Ishikawa (cell line): ENCODE results near the gene BMX.

Source experiments
- CREB1 ChIP-seq: IDR thresholded peaks from 2 replicates; pipeline ENCODE4 v1.6.1; 2012; ENCODE audit warnings: low read depth
- EP300 ChIP-seq: IDR thresholded peaks from 2 replicates; pipeline ENCODE4 v1.6.1; 2012; ENCODE audit warnings: borderline replicate concordance
- NFIC ChIP-seq: IDR thresholded peaks from 2 replicates; pipeline ENCODE4 v1.6.1; 2012
- RAD21 ChIP-seq: IDR thresholded peaks from 2 replicates; pipeline ENCODE4 v1.6.1; 2012; ENCODE audit warnings: low read depth
- TCF12 ChIP-seq: IDR thresholded peaks from 2 replicates; pipeline ENCODE4 v1.6.1; 2012; ENCODE audit warnings: low read depth
- TEAD4 ChIP-seq: IDR thresholded peaks from 2 replicates; pipeline ENCODE4 v1.6.1; 2012
- YY1 ChIP-seq: IDR thresholded peaks from 2 replicates; pipeline ENCODE4 v1.6.1; 2012; ENCODE audit warnings: low read depth
- TF ChIP-seq, protein P1 (sequence below): IDR thresholded peaks from 2 replicates; pipeline ENCODE4 v1.6.1; 2012; ENCODE audit warnings: low read depth, mild to moderate bottlenecking
- TF ChIP-seq, protein P2 (sequence below): IDR thresholded peaks from 2 replicates; pipeline ENCODE4 v1.6.1; 2012
- TF ChIP-seq, protein P3 (sequence below): IDR thresholded peaks from 2 replicates; pipeline ENCODE4 v1.6.1; 2012

DNA sequence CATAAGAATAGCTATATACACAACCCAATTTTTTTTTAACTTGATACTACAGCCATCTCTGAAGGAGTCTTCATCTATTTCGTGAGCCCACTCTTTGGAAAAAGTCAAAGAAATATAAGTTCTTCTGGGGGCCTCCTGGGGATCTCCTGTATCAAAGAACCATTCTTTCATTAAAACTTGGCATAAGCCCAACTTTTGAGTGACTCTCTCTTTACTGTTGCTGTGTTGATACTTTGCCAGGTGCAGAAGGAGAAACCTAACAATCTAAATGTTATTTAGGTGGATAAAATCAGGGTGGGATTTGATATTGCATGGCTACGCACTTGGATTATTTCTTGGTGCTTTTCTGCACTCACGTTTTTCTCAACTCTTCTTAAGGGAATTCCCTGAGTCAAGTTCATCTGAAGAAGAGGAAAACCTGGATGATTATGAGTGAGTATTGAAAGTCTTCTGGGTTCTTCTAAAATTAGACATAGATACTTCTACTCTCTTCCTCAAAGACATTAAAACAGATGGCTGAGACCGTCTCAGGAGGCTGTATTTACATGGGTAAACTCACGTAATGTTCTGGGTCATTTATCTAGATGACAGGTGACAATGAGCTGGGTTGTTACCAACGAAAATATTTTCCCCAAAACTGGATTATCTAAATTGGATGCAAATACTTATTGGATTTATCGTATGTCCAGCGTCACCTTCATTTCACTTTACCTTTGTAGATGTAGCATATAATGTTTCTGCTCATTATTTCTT, 25.2 kb downstream of the BMX start:
- TF ChIP-seq, protein P1, sequence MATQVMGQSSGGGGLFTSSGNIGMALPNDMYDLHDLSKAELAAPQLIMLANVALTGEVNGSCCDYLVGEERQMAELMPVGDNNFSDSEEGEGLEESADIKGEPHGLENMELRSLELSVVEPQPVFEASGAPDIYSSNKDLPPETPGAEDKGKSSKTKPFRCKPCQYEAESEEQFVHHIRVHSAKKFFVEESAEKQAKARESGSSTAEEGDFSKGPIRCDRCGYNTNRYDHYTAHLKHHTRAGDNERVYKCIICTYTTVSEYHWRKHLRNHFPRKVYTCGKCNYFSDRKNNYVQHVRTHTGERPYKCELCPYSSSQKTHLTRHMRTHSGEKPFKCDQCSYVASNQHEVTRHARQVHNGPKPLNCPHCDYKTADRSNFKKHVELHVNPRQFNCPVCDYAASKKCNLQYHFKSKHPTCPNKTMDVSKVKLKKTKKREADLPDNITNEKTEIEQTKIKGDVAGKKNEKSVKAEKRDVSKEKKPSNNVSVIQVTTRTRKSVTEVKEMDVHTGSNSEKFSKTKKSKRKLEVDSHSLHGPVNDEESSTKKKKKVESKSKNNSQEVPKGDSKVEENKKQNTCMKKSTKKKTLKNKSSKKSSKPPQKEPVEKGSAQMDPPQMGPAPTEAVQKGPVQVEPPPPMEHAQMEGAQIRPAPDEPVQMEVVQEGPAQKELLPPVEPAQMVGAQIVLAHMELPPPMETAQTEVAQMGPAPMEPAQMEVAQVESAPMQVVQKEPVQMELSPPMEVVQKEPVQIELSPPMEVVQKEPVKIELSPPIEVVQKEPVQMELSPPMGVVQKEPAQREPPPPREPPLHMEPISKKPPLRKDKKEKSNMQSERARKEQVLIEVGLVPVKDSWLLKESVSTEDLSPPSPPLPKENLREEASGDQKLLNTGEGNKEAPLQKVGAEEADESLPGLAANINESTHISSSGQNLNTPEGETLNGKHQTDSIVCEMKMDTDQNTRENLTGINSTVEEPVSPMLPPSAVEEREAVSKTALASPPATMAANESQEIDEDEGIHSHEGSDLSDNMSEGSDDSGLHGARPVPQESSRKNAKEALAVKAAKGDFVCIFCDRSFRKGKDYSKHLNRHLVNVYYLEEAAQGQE: no peak
- TF ChIP-seq EP300 (no peak), CREB1 (no peak), TCF12 (no peak), NFIC (peak; percentile 46; the same call in 1 of the 2 replicates), TEAD4 (no peak), YY1 (no peak), RAD21 (no peak)
- TF ChIP-seq, protein P2, sequence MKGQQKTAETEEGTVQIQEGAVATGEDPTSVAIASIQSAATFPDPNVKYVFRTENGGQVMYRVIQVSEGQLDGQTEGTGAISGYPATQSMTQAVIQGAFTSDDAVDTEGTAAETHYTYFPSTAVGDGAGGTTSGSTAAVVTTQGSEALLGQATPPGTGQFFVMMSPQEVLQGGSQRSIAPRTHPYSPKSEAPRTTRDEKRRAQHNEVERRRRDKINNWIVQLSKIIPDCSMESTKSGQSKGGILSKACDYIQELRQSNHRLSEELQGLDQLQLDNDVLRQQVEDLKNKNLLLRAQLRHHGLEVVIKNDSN: no peak
- TF ChIP-seq, protein P3, sequence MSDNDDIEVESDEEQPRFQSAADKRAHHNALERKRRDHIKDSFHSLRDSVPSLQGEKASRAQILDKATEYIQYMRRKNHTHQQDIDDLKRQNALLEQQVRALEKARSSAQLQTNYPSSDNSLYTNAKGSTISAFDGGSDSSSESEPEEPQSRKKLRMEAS: no peak
